Stimulated activated effector memory CD8-positive, alpha-beta T cell treated with anti-CD3 and anti-CD28 coated beads, Interleukin-12 subunit alpha, Interleukin-12 subunit beta, amount 100 ng/mL, for 72 hours (primary cell): ENCODE results near the gene EVC2.

Experiments used
- ATAC-seq: fragments of 150-1000 bp; cut with Tn5 transposase; 2 replicates; pipeline ENCODE4 v1.10.0; 2021
- DNase-seq, 2 donors: peaks; one replicate each; pipeline ENCODE4 v3.0.0; 2021 to 2022; ENCODE audit warnings: low spot score in 2 of 2
- H3K27ac Mint-ChIP-seq: one replicate; pipeline ENCODE4 v1.8.0; 2022; ENCODE audit warnings: mild to moderate bottlenecking, mixed read lengths
- H3K36me3 Mint-ChIP-seq: one replicate; pipeline ENCODE4 v1.8.0; 2022; ENCODE audit warnings: mild to moderate bottlenecking, mixed read lengths
- H3K4me1 Mint-ChIP-seq: one replicate; pipeline ENCODE4 v1.8.0; 2022; ENCODE audit warnings: mixed read lengths
- H3K4me3 Mint-ChIP-seq: one replicate; pipeline ENCODE4 v1.8.0; 2022; ENCODE audit warnings: mild to moderate bottlenecking, mixed read lengths
- H3K9me3 Mint-ChIP-seq: one replicate; pipeline ENCODE4 v1.8.0; 2022; ENCODE audit warnings: mixed read lengths

Gene EVC2

DNA sequence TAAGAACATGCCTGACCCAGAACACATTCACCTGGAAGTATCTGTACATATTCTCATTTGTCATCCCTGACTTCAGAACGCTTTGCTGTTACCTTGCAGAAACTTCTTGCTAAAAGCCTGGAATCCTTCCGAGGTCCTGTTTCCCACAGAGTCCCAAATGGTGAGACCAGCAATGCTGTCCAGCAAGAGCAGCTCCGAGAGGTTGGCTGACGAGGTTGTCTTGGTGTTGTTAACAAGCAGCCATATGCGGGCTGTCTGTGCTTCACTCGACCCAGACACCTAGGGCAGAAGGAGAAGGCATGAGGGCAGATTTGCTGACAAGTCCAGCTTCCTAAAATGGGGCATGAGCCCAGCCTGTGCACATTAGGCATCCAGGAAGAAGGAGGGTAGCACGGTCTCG, 19.3 kb downstream of the EVC2 start:
- no peaks in the 10 kb centered on the region for H3K9me3 Mint-ChIP-seq
- DNase-seq = no peak
- H3K4me1 Mint-ChIP-seq = no peaks in the 10 kb centered on the region
- H3K36me3 Mint-ChIP-seq = no peaks in the 10 kb centered on the region
- no peak for ATAC-seq
- H3K27ac Mint-ChIP-seq = no peak overlapping the region
- no peak overlapping the region for H3K4me3 Mint-ChIP-seq

DNA sequence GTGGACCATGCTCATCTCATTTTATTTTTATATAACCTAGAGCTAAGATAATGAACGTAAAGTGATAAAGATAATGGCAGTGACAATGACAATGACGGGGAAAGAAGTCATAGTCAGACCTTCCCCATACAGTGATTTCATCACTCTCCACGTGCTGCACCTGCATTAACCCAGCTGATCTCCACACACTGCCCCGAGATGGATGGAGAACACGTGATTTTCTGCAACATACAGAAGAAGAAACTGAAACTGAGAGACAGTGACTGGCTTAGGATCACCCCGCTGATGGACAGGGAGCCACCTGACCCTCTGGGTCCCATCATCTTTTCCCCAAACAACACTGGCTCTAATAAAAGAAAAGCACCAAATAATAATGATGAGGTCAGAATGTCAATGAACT, 22.0 kb downstream of the EVC2 start:
- Mint-ChIP-seq H3K9me3 (no peaks in the 10 kb centered on the region), H3K36me3 (no peaks in the 10 kb centered on the region), H3K4me3 (no peak overlapping the region), H3K4me1 (no peaks in the 10 kb centered on the region), H3K27ac (no peak overlapping the region)
- ATAC-seq = no peak
- no peak for DNase-seq

GRCh38 chr4:5685296-5685695, 23.1 kb downstream of the EVC2 start:
- Mint-ChIP-seq H3K36me3 (no peaks in the 10 kb centered on the region), H3K27ac (no peak overlapping the region), H3K4me1 (no peaks in the 10 kb centered on the region), H3K9me3 (no peaks in the 10 kb centered on the region), H3K4me3 (no peak overlapping the region)
- DNase-seq (no peak), ATAC-seq (no peak)

DNA sequence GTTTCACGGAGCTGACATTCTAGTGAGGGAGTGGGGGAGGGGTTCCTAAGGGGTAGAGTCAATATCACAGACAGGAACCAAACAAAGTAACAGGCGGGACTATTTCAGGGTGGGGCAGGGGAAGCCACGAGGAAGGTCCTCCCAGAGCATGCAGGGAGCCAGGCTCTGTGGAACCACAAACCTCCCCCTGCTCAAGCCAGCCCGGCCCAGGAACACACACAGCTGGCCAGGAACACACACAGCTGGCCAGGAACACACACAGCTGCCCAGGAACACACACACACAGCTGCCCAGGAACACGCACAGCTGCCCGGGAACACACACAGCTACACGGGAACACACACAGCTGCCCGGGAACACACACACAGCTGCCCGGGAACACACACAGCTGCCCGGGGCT, 24.8 kb downstream of the EVC2 start:
- ATAC-seq (no peak), DNase-seq (no peak)
- Mint-ChIP-seq H3K4me3 (no peak overlapping the region), H3K27ac (no peak overlapping the region), H3K36me3 (no peaks in the 10 kb centered on the region), H3K4me1 (no peaks in the 10 kb centered on the region), H3K9me3 (no peaks in the 10 kb centered on the region)

DNA sequence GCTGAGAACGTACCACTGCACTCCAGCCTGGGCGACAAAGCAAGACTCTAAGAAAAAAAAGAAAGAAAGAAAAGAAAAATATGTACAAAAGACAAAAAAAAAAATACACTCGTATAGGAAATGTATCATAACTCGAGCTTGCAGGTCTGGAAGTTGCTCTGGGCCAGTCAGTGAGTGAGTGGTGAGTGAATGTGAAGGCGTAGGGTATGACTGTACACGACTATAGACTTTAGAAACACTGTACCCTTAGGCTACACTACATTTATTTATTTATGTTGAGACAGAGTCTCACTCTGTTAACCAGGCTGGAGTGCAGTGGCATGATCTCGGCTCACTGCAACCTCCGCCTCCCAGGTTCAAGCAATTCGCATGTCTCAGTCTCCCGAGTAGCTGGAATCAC, 29.4 kb downstream of the EVC2 start:
- no peak for ATAC-seq
- Mint-ChIP-seq H3K36me3 (no peaks in the 10 kb centered on the region), H3K9me3 (no peaks in the 10 kb centered on the region), H3K4me1 (no peaks in the 10 kb centered on the region), H3K4me3 (no peak overlapping the region), H3K27ac (no peak overlapping the region)
- no peak for DNase-seq

DNA sequence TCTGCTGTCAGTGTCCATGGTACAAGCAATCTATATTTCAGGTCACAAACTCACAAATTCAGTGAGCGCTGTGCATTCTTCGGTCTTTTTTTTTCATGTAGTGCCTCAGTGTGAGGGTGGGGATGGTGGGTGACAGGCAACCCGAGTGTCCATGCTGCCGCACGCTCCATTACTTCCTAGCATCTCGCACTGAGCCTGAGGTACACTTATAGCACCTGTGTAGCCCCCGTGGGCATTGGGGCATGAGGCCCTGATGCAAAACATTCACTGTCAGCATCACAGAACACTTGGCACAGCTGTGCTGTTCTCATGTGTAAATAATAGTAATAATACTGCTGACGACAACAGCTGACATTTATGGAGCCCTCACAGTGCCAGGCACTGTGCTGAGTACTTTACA, 31.6 kb downstream of the EVC2 start:
- H3K4me1 Mint-ChIP-seq = no peaks in the 10 kb centered on the region
- ATAC-seq (no peak), DNase-seq (no peak)
- H3K4me3 Mint-ChIP-seq = no peak overlapping the region
- H3K36me3 Mint-ChIP-seq = no peaks in the 10 kb centered on the region
- no peaks in the 10 kb centered on the region for H3K9me3 Mint-ChIP-seq
- no peak overlapping the region for H3K27ac Mint-ChIP-seq

DNA sequence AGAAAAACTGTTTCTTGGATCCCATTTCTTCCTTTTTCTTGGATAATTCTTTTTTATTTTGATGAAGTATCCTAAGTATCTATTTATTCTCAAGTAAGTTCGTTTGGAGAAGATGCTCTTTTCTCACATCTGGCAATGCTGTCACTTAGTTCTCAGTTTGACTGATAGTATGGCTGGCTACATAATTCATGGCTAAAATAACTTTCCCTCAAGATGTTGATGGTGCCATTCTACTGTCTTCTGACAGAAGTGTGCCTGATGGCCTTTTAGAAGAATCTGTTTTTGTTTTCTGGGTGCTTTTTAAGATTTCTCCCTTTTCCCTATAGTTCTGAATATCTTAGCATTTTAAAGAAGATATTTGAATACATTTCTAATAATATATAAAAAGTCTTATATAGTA, 41.6 kb downstream of the EVC2 start:
- H3K36me3 Mint-ChIP-seq = peaks cover 7% of the 10 kb centered on the region
- no peaks in the 10 kb centered on the region for H3K9me3 Mint-ChIP-seq
- H3K4me3 Mint-ChIP-seq = no peak overlapping the region
- no peaks in the 10 kb centered on the region for H3K4me1 Mint-ChIP-seq
- ATAC-seq (no peak), DNase-seq (no peak)
- H3K27ac Mint-ChIP-seq = no peak overlapping the region

- no peaks in the 10 kb centered on the region for H3K4me1 Mint-ChIP-seq
- no peak for ATAC-seq
Observed at GRCh38 chr4:5664778-5665177, 43.6 kb downstream of the EVC2 start.

DNA sequence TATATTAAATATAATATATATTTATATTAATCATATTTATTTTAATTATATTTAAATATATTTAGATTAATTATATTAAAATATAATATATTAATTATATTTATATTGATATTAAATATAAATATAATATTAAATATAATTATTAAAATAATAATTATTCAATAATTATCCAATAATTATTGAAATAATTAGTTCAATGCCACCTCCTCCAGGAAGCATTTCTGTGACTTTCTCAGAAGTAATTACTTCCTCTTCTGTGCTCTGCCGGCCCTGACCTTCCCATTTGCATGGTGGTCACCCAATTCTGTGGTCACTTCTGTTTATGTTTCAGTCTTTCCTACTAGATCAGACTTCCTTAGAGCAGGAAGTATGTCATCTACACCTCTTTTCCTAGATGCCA, 45.8 kb downstream of the EVC2 start:
- no peak overlapping the region for H3K4me3 Mint-ChIP-seq

More at GRCh38 chr4:5664778-5665177, 43.6 kb downstream of the EVC2 start:
- Mint-ChIP-seq H3K36me3 (peaks cover 7% of the 10 kb centered on the region), H3K9me3 (no peaks in the 10 kb centered on the region), H3K27ac (no peak overlapping the region), H3K4me3 (no peak overlapping the region)
- no peak for DNase-seq

DNA sequence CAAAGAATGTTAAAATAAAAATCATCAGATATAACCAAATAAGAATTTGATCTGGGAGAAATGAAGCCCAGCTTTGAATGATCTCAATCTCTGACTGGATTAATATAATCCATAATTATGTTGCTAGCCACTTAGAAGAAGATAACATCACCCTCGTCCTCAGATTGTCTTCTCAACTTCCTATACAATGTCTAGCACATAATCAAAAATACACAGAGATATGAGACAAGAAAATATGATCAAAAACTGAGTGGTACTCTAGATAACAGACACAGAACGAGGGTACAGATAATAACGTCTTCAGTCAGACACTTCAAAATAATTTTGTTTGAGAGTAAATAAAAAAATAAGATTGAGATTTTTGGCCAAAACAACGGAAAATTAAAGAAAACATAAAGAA, 47.1 kb downstream of the EVC2 start:
- DNase-seq = no peak
- H3K4me1 Mint-ChIP-seq = no peaks in the 10 kb centered on the region
- H3K9me3 Mint-ChIP-seq = no peaks in the 10 kb centered on the region
- no peak overlapping the region for H3K27ac Mint-ChIP-seq
- no peak for ATAC-seq
- peaks cover 7% of the 10 kb centered on the region for H3K36me3 Mint-ChIP-seq
- no peak overlapping the region for H3K4me3 Mint-ChIP-seq

More for the DNA sequence above, 45.8 kb downstream of the EVC2 start:
- Mint-ChIP-seq H3K27ac (no peak overlapping the region), H3K9me3 (no peaks in the 10 kb centered on the region), H3K36me3 (peaks cover 7% of the 10 kb centered on the region), H3K4me1 (no peaks in the 10 kb centered on the region)
- no peak for ATAC-seq
- no peak for DNase-seq

- Mint-ChIP-seq H3K4me1 (no peaks in the 10 kb centered on the region), H3K27ac (no peak overlapping the region), H3K9me3 (no peaks in the 10 kb centered on the region), H3K4me3 (no peak overlapping the region), H3K36me3 (peaks cover 7% of the 10 kb centered on the region)
- DNase-seq (no peak), ATAC-seq (no peak)
Observed at GRCh38 chr4:5660185-5660584, 48.2 kb downstream of the EVC2 start.

DNA sequence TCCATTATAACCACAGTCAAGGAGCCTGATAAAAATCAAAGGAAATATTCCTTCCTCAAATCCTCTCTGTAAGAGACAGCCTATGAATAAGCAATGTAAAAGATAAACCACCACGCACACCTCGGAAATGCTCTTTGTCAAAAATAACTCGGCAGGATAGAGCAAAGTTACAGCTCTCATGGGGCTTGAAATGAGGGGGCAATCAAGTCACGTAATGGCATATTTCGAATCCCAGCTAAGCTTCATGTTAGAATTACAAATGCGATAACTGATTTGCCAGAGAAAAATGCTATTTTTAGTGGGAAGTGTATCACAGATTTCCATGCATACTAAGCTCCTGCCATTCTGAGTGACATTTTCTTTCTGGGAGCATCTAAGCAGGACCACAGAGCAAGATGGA, 49.4 kb downstream of the EVC2 start:
- H3K4me1 Mint-ChIP-seq = no peaks in the 10 kb centered on the region
- peaks cover 7% of the 10 kb centered on the region for H3K36me3 Mint-ChIP-seq
- H3K27ac Mint-ChIP-seq = no peak overlapping the region
- no peaks in the 10 kb centered on the region for H3K9me3 Mint-ChIP-seq
- H3K4me3 Mint-ChIP-seq = no peak overlapping the region
- DNase-seq (no peak), ATAC-seq (no peak)

DNA sequence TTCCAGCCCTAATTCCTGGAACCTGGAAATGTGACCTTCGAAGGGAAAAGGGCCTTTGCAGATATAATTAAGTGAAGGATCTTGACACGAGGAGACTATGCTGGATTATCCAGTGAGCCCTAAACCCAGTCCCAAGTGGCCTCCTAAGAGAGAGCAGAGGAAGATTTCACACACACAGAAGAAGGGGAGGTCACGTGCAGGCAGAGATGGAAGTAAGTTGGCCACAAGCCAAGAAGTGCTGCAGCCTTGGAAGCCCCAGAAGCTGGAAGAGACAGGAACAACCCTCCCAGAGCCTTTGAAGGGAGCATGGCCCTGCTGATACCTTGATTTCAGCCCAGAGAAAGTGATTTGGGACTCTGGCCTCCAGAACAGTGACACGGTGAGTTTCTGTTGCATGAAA, 51.9 kb downstream of the EVC2 start:
- DNase-seq (no peak), ATAC-seq (no peak)
- Mint-ChIP-seq H3K36me3 (no peaks in the 10 kb centered on the region), H3K9me3 (no peaks in the 10 kb centered on the region), H3K4me1 (no peaks in the 10 kb centered on the region), H3K27ac (no peak overlapping the region), H3K4me3 (no peak overlapping the region)

DNA sequence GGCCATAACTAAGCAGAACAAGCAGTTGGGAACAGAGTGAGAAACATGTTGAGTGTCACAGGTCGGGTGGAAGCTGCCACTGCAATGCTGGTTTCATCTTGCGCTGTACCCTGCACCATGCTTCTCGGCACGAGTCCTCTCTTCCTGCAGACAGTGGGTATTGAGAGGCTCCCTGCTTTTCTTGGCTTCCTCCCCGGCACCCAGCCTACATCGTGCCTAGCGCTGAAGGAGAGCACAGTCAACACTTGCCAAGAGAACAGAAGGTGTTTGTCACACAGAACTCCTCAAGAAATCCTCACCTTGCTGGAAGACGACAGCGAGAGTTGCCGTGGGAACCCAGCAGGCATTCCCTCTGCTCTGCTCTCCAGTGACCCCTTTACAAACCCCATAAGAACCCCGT, 53.6 kb downstream of the EVC2 start:
- H3K9me3 Mint-ChIP-seq = peaks cover 5% of the 10 kb centered on the region
- ATAC-seq (no peak), DNase-seq (no peak)
- no peaks in the 10 kb centered on the region for H3K36me3 Mint-ChIP-seq
- no peak overlapping the region for H3K27ac Mint-ChIP-seq
- no peak overlapping the region for H3K4me3 Mint-ChIP-seq
- H3K4me1 Mint-ChIP-seq = no peaks in the 10 kb centered on the region

DNA sequence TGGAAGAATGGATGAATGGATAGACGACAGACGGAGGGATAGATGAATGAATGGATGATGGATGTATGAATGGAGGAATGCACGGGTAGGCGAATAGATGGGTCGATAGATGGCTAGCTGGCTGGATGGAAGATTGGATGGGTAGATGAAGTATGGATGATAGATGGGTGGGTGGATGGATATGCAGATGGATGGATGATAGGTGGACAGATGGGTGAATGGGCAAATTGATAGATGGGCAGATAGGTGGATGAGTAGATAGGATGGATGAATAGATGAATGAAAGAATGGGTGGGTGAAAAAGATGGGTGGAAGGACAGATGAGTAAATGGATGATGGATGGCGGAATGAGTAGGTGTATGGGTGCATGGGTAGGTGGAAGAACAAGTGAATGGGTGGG, 57.3 kb downstream of the EVC2 start:
- no peaks in the 10 kb centered on the region for H3K36me3 Mint-ChIP-seq

GRCh38 chr4:5650040-5650439, 58.3 kb downstream of the EVC2 start:
- no peaks in the 10 kb centered on the region for H3K4me1 Mint-ChIP-seq
- ATAC-seq = no peak
- H3K4me3 Mint-ChIP-seq = no peak overlapping the region
- H3K9me3 Mint-ChIP-seq = peaks cover 5% of the 10 kb centered on the region
- no peak for DNase-seq
- H3K27ac Mint-ChIP-seq = no peak overlapping the region
- no peaks in the 10 kb centered on the region for H3K36me3 Mint-ChIP-seq

More for the DNA sequence above, 57.3 kb downstream of the EVC2 start:
- H3K4me3 Mint-ChIP-seq = no peak overlapping the region
- H3K4me1 Mint-ChIP-seq = no peaks in the 10 kb centered on the region
- H3K27ac Mint-ChIP-seq = no peak overlapping the region
- ATAC-seq (no peak), DNase-seq (no peak)
- peaks cover 5% of the 10 kb centered on the region for H3K9me3 Mint-ChIP-seq

DNA sequence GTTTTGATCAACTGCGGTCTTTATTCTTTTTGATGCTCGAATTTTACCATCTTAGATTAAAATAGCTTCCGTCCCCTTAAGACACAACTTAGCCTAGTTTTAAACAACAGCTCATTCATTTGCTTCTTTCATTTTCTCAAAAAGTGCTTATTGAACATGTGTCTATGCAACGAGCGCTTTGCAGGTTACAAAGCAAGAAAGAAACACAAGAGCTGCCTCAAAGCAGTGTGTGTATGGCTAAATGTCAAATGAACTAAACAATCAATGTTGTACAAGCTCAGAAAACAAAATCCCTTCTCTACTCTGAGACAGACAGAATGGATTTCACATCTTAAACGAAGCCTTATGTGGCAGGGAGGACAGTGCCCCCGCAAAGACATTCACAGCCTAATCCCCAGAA, 61.0 kb downstream of the EVC2 start:
- no peak for ATAC-seq
- Mint-ChIP-seq H3K4me3 (no peak overlapping the region), H3K36me3 (no peaks in the 10 kb centered on the region), H3K9me3 (peaks cover 5% of the 10 kb centered on the region), H3K4me1 (no peaks in the 10 kb centered on the region), H3K27ac (no peak overlapping the region)
- no peak for DNase-seq
